ENCODE results near the gene FXYD7. TPM values are rescaled to one million over a fixed set of nuclear protein-coding genes. Genes with fewer than 3 reads are reported as not detected.
A peak's percentile ranks its signal among the peaks of the same experiment; 100 is the strongest.

FXYD7 gene
- total and polyA plus RNA-seq, 2 of the 13 experiments (the other 11 are each of a cell fraction or from before 2014, with no cell fraction given) = 0.55 TPM; not detected in 1

- TF ChIP-seq ZNF407 (CRISPR knock-in tag; IDR thresholded peaks at IDR 0.05; ENCODE audit: not compliant biosample characterization) = no peak
- no peak for TF ChIP-seq ZNF691 (CRISPR knock-in tag; IDR thresholded peaks at IDR 0.05; ENCODE audit: borderline replicate concordance, low read depth)
- 0 out of 2 replicates have a peak, but pooled peaks have one; percentile 5 for TF ChIP-seq ZNF766 (CRISPR knock-in tag; IDR thresholded peaks at IDR 0.05; ENCODE audit: borderline replicate concordance)
- no peak for TF ChIP-seq USF2 (IDR thresholded peaks at IDR 0.05; ENCODE audit: low read depth, low read length)
- TF ChIP-seq USF2 (CRISPR knock-in tag; IDR thresholded peaks at IDR 0.05; ENCODE audit: borderline replicate concordance) = peak; percentile 38; the same call in 1 of the 2 replicates
- no peak for TF ChIP-seq NFATC3 (CRISPR knock-in tag; IDR thresholded peaks at IDR 0.05)
- TF ChIP-seq ZNF577 (CRISPR knock-in tag; IDR thresholded peaks at IDR 0.05; ENCODE audit: borderline replicate concordance, low read depth) = no peak
- TF ChIP-seq STAT6 (CRISPR knock-in tag; IDR thresholded peaks at IDR 0.05; ENCODE audit: borderline replicate concordance) = no peak
- no peak for TF ChIP-seq SNAPC2 (CRISPR knock-in tag; IDR thresholded peaks at IDR 0.05)
- TF ChIP-seq ZNF788 (CRISPR knock-in tag; IDR thresholded peaks at IDR 0.05; ENCODE audit: borderline replicate concordance) = no peak
- no peak for TF ChIP-seq FLYWCH1 (CRISPR knock-in tag; IDR thresholded peaks at IDR 0.05)
- TF ChIP-seq REPIN1 (CRISPR knock-in tag; IDR thresholded peaks at IDR 0.05; ENCODE audit: borderline replicate concordance, low read depth) = no peak
- no peak for TF ChIP-seq ZNF737 (CRISPR knock-in tag; IDR thresholded peaks at IDR 0.05; ENCODE audit: borderline replicate concordance)
- TF ChIP-seq RFXAP (CRISPR knock-in tag; IDR thresholded peaks at IDR 0.05; ENCODE audit: borderline replicate concordance) = no peak
Observed at GRCh38 chr19:35136977-35137702, 5.9 kb upstream of the FXYD7 start (continued).

Measured in HepG2 (cell line).